ENCODE results near the gene BPIFB3. TPM values are rescaled to one million over a fixed set of nuclear protein-coding genes. Genes with fewer than 3 reads are reported as not detected.

Gene BPIFB3
- total and polyA plus RNA-seq, 2 of the 4 experiments (the other 2 are of a cell fraction) = not detected

DNA sequence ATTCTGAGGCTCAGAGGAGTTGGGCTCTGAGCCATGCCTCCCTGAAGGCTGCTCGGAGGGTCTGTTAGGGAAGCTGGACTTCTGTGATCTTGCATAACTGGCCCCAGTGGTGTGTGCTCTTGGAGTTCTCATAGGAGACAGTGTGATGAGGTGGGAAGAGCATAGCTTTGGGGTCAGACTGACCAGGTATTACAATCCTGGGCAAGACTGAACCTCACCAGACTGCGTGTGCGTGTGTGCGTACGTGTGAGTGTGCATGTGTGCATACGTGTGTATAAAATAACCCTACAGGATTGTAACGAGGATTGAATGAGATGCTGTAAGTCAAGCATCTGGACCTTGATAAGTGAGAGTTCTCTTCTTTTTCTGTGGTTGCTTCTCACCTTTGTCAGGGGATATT, 36.2 kb upstream of the BPIFB3 start:
- Histone ChIP-seq H4K5ac (ENCODE audit: low read depth, low read length) (no peak overlapping the region), H2BK15ac (ENCODE audit: low read depth, low read length) (no peak overlapping the region), H2BK20ac (ENCODE audit: low read depth, low read length) (no peak overlapping the region), H3K18ac (ENCODE audit: low read depth, low read length) (no peak overlapping the region), H3K36me3 (ENCODE audit: control insufficient read depth, insufficient read depth, low read length) (no peaks in the 10 kb centered on the region), H3K27me3 (ENCODE audit: control insufficient read depth, insufficient read depth, low read length) (peaks cover 14% of the 10 kb centered on the region), H4K91ac (ENCODE audit: insufficient read depth, low read depth, low read length) (no peak overlapping the region), H3K23ac (ENCODE audit: low read depth, low read length) (no peak overlapping the region), H2AFZ (replicated peaks; ENCODE audit: low read length, poor library complexity) (no peak overlapping the region), H3K4ac (ENCODE audit: low read depth, low read length) (no peak overlapping the region), H4K8ac (ENCODE audit: low read depth in 2 of 2, low read length in 2 of 2) (no peak overlapping the region), H3K4me3 (ENCODE audit: insufficient read depth, low read depth, low read length) (no peak overlapping the region), H3K9me3 (ENCODE audit: control insufficient read depth, insufficient read depth, low read length) (no peaks in the 10 kb centered on the region), H2BK5ac (ENCODE audit: low read depth, low read length, poor library complexity, severe bottlenecking) (no peak overlapping the region), H4K20me1 (ENCODE audit: insufficient read depth, low read length) (no peaks in the 10 kb centered on the region), H2AK9ac (replicated peaks; ENCODE audit: low read depth, low read length, poor library complexity) (no peak overlapping the region), H2AK5ac (ENCODE audit: low read depth, low read length) (no peak overlapping the region), H3K4me2 (ENCODE audit: low read depth, low read length) (no peak overlapping the region), H3K4me1 (ENCODE audit: control insufficient read depth, insufficient read depth, low read length) (no peaks in the 10 kb centered on the region), H3K9ac (ENCODE audit: low read depth, low read length) (no peak overlapping the region), H2BK120ac (ENCODE audit: low read depth, low read length) (no peak overlapping the region), H3K27ac (ENCODE audit: insufficient read depth, low read length) (no peak overlapping the region), H3K56ac (ENCODE audit: extremely low read depth, insufficient read depth, low read length) (no peak overlapping the region), H3K14ac (replicated peaks; ENCODE audit: low read depth, low read length) (no peak overlapping the region), H3K79me1 (ENCODE audit: low read depth in 1 of 2, low read length in 2 of 2) (no peaks in the 10 kb centered on the region), H3K9me1 (ENCODE audit: insufficient read depth, low read length) (no peaks in the 10 kb centered on the region)
- no peak for TF ChIP-seq RCOR1 (IDR thresholded peaks at IDR 0.05; ENCODE audit: insufficient replicate concordance, low read length)
- no peak for TF ChIP-seq MAFK (IDR thresholded peaks at IDR 0.05; ENCODE audit: low read depth, low read length)
- TF ChIP-seq, protein P1, sequence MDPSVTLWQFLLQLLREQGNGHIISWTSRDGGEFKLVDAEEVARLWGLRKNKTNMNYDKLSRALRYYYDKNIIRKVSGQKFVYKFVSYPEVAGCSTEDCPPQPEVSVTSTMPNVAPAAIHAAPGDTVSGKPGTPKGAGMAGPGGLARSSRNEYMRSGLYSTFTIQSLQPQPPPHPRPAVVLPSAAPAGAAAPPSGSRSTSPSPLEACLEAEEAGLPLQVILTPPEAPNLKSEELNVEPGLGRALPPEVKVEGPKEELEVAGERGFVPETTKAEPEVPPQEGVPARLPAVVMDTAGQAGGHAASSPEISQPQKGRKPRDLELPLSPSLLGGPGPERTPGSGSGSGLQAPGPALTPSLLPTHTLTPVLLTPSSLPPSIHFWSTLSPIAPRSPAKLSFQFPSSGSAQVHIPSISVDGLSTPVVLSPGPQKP (IDR thresholded peaks at IDR 0.05; ENCODE audit: borderline replicate concordance, low read depth, low read length) = no peak
- TF ChIP-seq MAZ (IDR thresholded peaks at IDR 0.05; ENCODE audit: borderline replicate concordance, low read depth, low read length) = no peak
- TF ChIP-seq RFX5 (IDR thresholded peaks at IDR 0.05; ENCODE audit: low read depth, low read length) = no peak
- TF ChIP-seq POLR2A (IDR thresholded peaks at IDR 0.05; ENCODE audit: low read depth, low read length) = no peak
- TF ChIP-seq MXI1 (IDR thresholded peaks at IDR 0.05; ENCODE audit: borderline replicate concordance, low read depth, low read length) = no peak
- TF ChIP-seq CHD1 (IDR thresholded peaks at IDR 0.05; ENCODE audit: low read depth, low read length) = no peak
- TF ChIP-seq BHLHE40 (IDR thresholded peaks at IDR 0.05; ENCODE audit: low read depth, low read length) = no peak
- TF ChIP-seq, protein P2, sequence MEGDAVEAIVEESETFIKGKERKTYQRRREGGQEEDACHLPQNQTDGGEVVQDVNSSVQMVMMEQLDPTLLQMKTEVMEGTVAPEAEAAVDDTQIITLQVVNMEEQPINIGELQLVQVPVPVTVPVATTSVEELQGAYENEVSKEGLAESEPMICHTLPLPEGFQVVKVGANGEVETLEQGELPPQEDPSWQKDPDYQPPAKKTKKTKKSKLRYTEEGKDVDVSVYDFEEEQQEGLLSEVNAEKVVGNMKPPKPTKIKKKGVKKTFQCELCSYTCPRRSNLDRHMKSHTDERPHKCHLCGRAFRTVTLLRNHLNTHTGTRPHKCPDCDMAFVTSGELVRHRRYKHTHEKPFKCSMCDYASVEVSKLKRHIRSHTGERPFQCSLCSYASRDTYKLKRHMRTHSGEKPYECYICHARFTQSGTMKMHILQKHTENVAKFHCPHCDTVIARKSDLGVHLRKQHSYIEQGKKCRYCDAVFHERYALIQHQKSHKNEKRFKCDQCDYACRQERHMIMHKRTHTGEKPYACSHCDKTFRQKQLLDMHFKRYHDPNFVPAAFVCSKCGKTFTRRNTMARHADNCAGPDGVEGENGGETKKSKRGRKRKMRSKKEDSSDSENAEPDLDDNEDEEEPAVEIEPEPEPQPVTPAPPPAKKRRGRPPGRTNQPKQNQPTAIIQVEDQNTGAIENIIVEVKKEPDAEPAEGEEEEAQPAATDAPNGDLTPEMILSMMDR (conservative IDR thresholded peaks at IDR 0.05; ENCODE audit: low read depth, low read length) = no peak
- no peak for TF ChIP-seq RAD21 (IDR thresholded peaks at IDR 0.05; ENCODE audit: low read length)
- TF ChIP-seq, protein P3, sequence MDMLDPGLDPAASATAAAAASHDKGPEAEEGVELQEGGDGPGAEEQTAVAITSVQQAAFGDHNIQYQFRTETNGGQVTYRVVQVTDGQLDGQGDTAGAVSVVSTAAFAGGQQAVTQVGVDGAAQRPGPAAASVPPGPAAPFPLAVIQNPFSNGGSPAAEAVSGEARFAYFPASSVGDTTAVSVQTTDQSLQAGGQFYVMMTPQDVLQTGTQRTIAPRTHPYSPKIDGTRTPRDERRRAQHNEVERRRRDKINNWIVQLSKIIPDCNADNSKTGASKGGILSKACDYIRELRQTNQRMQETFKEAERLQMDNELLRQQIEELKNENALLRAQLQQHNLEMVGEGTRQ (IDR thresholded peaks at IDR 0.05; ENCODE audit: low read depth, low read length) = no peak
- no peak for TF ChIP-seq SMC3 (IDR thresholded peaks at IDR 0.05; ENCODE audit: low read depth, low read length)
- no peak for TF ChIP-seq CEBPB (IDR thresholded peaks at IDR 0.05; ENCODE audit: low read depth, low read length)
- no peak for TF ChIP-seq FOS (IDR thresholded peaks at IDR 0.05; ENCODE audit: low read depth, low read length)
- intact Hi-C loops (cut with micrococcal nuclease) (no loop called here), in situ Hi-C loops (cut with MboI; ENCODE audit: low sequenced_read_pairs) (no loop called here), dilution Hi-C loops (cut with HindIII; ENCODE audit: low sequenced_read_pairs, unreplicated experiment) (no loop called here)
- DNase-seq (no peak), ATAC-seq (ENCODE audit: low read depth) (no peak)
- 0% methylated on average over 1 of the region's 7 CpGs; no CpG with 5 or more reads in 1 of the 2 experiments for WGBS, 2 experiments (ENCODE audit: extremely low coverage in 2 of 2, insufficient read length in 1 of 2)
- POLR2A ChIA-PET (ENCODE audit: unreplicated experiment) = no interaction called here
- CTCF ChIA-PET = no interaction called here
- no TSS peak for BruUV-seq (replicated peaks)

All from IMR-90 (cell line).